ENCODE measurements around the gene LYPD6. TPM values are rescaled to one million over a fixed set of nuclear protein-coding genes. Genes with fewer than 3 reads are reported as not detected.

LYPD6 gene
- total RNA-seq, 1 donor from 2014 or later, result 1.8 TPM

DNA sequence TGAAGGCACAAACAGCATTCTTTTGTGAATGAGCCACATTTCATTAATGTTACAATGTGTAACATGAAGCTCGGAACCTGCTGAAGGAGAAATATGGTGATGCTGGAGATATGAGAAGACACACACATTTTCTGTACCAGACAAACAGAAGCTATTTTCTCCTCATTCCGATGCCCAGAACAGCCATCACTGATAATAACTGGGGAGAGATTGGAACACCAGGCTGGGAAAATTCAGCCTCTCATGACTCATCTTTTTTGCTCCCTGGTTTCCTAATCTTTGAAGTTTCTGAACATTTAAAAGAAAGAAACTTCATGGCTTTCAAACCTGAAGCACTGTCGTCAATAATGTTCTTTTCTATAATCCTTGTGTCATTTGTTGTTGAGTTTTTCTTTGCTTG is 110.9 kb downstream of the LYPD6 start:
- intact Hi-C loops (cut with DNase I), result no loop called here
- H3K4me3 ChIP-seq, result no peak overlapping the region
- no peak for DNase-seq (ENCODE audit: low spot score in 2 of 2)
- no peaks in the 10 kb centered on the region for H3K36me3 ChIP-seq
- no peak overlapping the region for H3K27ac ChIP-seq
- no peaks in the 10 kb centered on the region for H3K27me3 ChIP-seq
- H3K4me1 ChIP-seq, result no peaks in the 10 kb centered on the region
- TF ChIP-seq, protein P1, sequence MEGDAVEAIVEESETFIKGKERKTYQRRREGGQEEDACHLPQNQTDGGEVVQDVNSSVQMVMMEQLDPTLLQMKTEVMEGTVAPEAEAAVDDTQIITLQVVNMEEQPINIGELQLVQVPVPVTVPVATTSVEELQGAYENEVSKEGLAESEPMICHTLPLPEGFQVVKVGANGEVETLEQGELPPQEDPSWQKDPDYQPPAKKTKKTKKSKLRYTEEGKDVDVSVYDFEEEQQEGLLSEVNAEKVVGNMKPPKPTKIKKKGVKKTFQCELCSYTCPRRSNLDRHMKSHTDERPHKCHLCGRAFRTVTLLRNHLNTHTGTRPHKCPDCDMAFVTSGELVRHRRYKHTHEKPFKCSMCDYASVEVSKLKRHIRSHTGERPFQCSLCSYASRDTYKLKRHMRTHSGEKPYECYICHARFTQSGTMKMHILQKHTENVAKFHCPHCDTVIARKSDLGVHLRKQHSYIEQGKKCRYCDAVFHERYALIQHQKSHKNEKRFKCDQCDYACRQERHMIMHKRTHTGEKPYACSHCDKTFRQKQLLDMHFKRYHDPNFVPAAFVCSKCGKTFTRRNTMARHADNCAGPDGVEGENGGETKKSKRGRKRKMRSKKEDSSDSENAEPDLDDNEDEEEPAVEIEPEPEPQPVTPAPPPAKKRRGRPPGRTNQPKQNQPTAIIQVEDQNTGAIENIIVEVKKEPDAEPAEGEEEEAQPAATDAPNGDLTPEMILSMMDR (IDR thresholded peaks at IDR 0.05), result no peak
- H3K9me3 ChIP-seq, result no peaks in the 10 kb centered on the region

DNA sequence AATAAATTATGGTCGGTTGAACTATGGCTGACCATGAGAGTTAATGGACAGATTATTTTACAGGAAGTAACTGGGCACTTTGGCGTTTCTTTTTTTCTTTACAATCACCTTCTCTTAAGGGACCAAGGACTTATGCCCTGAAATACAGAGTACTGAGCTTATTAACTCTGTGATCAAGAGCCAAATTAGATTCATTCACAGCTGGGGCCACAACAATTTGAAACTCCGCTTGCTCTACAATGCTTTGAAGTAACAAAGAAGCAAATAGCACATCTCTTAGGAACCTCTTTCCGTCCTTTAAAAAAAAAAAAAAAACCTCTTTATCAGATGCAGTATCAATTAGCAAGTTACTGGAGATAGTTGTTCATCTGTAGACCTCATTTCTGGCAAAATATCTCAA is 112.0 kb downstream of the LYPD6 start:
- TF ChIP-seq, protein P1 (IDR thresholded peaks at IDR 0.05), result no peak
- intact Hi-C loops (cut with DNase I), result no loop called here
- Histone ChIP-seq H3K36me3 (no peaks in the 10 kb centered on the region), H3K4me1 (no peaks in the 10 kb centered on the region), H3K27ac (no peak overlapping the region), H3K4me3 (no peak overlapping the region), H3K9me3 (no peaks in the 10 kb centered on the region), H3K27me3 (no peaks in the 10 kb centered on the region)
- DNase-seq (ENCODE audit: low spot score in 2 of 2), result no peak

DNA sequence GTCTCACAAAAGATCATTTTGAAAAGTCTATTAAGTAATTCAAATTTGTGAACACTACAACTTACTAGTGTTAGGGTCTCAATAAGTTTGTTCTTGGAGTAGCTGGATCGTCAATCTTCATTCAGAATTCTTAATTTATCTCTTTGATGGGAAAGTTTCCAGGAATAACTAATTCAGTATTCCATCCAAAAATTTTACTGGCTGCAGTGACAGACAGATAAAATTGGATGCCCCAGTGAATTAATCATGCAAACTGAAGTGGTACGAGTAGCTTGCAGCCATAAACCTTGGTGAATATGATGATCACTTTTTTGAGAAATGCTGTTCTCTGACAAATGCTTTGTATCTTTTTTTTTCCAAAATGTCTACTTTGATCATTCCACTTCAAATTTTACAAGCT is 112.8 kb downstream of the LYPD6 start:
- intact Hi-C loops (cut with DNase I), result no loop called here
- no peak for DNase-seq (ENCODE audit: low spot score in 2 of 2)
- TF ChIP-seq, protein P1 (IDR thresholded peaks at IDR 0.05), result no peak
- Histone ChIP-seq H3K9me3 (no peaks in the 10 kb centered on the region), H3K4me3 (no peak overlapping the region), H3K27me3 (no peaks in the 10 kb centered on the region), H3K4me1 (no peaks in the 10 kb centered on the region), H3K27ac (no peak overlapping the region), H3K36me3 (no peaks in the 10 kb centered on the region)

DNA sequence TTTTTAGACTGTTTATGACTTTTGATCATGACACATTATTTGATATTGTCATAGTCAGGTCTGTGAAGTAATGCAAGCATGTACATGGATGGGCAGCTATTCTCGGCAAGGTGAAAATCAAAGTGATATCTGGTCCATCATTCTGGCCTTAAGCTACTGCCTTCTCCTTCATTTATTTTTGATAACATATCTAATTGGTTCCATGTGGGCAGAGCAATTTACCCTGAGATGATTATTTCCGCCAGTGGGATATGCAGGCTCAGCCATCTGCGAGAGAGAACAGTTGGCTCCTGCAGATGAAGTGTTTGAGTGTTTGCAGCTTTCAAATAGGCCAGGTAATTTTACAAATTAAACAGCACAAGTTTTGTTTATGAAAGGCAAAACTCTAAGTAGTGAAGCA is 116.4 kb downstream of the LYPD6 start:
- Histone ChIP-seq H3K36me3 (no peaks in the 10 kb centered on the region), H3K9me3 (no peaks in the 10 kb centered on the region), H3K27ac (no peak overlapping the region), H3K4me1 (no peaks in the 10 kb centered on the region), H3K27me3 (no peaks in the 10 kb centered on the region), H3K4me3 (no peak overlapping the region)
- intact Hi-C loops (cut with DNase I), result no loop called here
- DNase-seq (ENCODE audit: low spot score in 2 of 2), result no peak
- TF ChIP-seq, protein P1 (IDR thresholded peaks at IDR 0.05), result no peak

DNA sequence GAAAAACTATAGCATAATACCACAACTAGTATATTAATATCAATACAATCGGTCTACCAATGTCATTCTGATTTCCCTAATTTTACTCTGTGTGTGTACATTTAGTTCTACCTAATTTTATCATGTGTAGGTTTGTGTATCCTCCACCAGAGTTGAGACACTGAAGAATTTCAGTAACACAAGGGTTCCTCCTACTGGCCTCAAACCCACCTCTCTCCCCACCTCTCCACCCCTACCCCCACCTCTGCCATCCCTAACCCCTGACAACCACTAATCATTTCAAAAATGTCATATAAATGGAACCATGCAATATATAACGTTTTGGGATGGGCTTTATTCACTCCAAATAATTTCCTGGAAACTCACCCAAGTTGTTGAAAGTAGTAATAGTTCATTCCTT is 117.9 kb downstream of the LYPD6 start:
- Histone ChIP-seq H3K4me1 (no peaks in the 10 kb centered on the region), H3K27me3 (no peaks in the 10 kb centered on the region), H3K27ac (no peak overlapping the region), H3K36me3 (no peaks in the 10 kb centered on the region), H3K4me3 (no peak overlapping the region), H3K9me3 (no peaks in the 10 kb centered on the region)
- TF ChIP-seq, protein P1 (IDR thresholded peaks at IDR 0.05), result no peak
- no peak for DNase-seq (ENCODE audit: low spot score in 2 of 2)
- intact Hi-C loops (cut with DNase I), result no loop called here

DNA sequence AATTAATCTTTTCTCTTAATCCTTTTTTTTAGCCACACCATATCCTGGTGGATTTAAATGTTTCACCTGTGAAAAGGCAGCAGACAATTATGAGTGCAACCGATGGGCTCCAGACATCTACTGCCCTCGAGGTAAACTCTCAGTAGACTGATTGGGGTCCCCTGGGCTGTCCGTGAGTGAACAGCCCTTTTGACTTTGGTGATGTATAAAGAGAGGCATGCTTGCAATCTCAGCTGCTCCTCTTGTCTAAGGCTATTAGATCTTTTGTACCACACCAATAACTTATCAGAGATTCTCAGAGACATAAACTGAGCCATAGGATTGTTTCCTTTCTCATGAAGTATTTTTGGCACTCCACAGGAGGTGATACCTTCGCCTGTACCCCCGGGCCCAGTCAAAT is 118.6 kb downstream of the LYPD6 start:
- Histone ChIP-seq H3K4me3 (no peak overlapping the region), H3K27ac (no peak overlapping the region), H3K36me3 (no peaks in the 10 kb centered on the region), H3K27me3 (no peaks in the 10 kb centered on the region), H3K9me3 (no peaks in the 10 kb centered on the region), H3K4me1 (no peaks in the 10 kb centered on the region)
- intact Hi-C loops (cut with DNase I), result no loop called here
- DNase-seq (ENCODE audit: low spot score in 2 of 2), result no peak
- TF ChIP-seq, protein P1 (IDR thresholded peaks at IDR 0.05), result no peak
